Lung (tissue), 12 donors: ENCODE results near the gene ANXA9. TPM values are rescaled to one million over a fixed set of nuclear protein-coding genes. Genes with fewer than 3 reads are reported as not detected.

ENCODE experiments used
- ATAC-seq: fragments of 200-7000 bp; cut with Tn5 transposase; one replicate; pipeline ENCODE4 v1.9.1; 2020; ENCODE audit warnings: moderate number of reproducible peaks; ENCODE audit not compliant: insufficient read depth, low FRiP score
- DNase-seq, 3 donors: peaks; one replicate each; pipeline ENCODE4 v3.0.0-alpha.2; 2013 to 2017
- H3K27ac ChIP-seq, 2 donors: one replicate each; pipeline ENCODE4 v1.5.1; 2013; ENCODE audit warnings: mild to moderate bottlenecking in 2 of 2, moderate library complexity in 2 of 2, control low read depth in 1 of 2, inconsistent platforms in 1 of 2, low read depth in 1 of 2, low read length in 1 of 2
- H3K27me3 ChIP-seq, 3 donors: one replicate each; pipeline ENCODE4 v1.5.1; 2013; ENCODE audit warnings: low read length in 2 of 3; ENCODE audit not compliant: control insufficient read depth in 3 of 3, insufficient read depth in 3 of 3
- H3K36me3 ChIP-seq, 4 donors: one replicate each; pipeline ENCODE4 v1.5.1; 2013; ENCODE audit warnings: low read length in 4 of 4, mild to moderate bottlenecking in 1 of 4, moderate library complexity in 1 of 4; ENCODE audit not compliant: control insufficient read depth in 4 of 4, insufficient read depth in 4 of 4
- H3K4me1 ChIP-seq, 5 donors: one replicate each; pipeline ENCODE4 v1.5.1; 2013; ENCODE audit warnings: low read length in 5 of 5, mild to moderate bottlenecking in 2 of 5, moderate library complexity in 1 of 5; ENCODE audit not compliant: control insufficient read depth in 5 of 5, insufficient read depth in 5 of 5
- H3K4me3 ChIP-seq: one replicate; pipeline ENCODE4 v1.5.1; 2013; ENCODE audit warnings: mild to moderate bottlenecking, control low read depth, moderate library complexity
- H3K9ac ChIP-seq, 2 donors: one replicate each; pipeline ENCODE4 v1.5.1; 2013; ENCODE audit warnings: low read length in 2 of 2, control low read depth in 1 of 2; ENCODE audit not compliant: insufficient read depth in 1 of 2
- H3K9me3 ChIP-seq, 4 donors: one replicate each; pipeline ENCODE4 v1.5.1; 2013; ENCODE audit warnings: low read length in 3 of 4, mild to moderate bottlenecking in 1 of 4, moderate library complexity in 1 of 4; ENCODE audit not compliant: control insufficient read depth in 4 of 4, insufficient read depth in 3 of 4
- WGBS, 2 donors: extraction: QIAGEN DNeasy Blood & Tissue Kit; methylation state at CpG; one replicate each; pipeline ENCODE4 v1.1.7; 2013; 5-methylcytosine and 5-hydroxymethylcytosine counted together
- polyA plus RNA-seq, 2 donors: library from polyadenylated mRNA; stranded (reverse); fragments of 200-250 nt; gene quantifications; one replicate each; pipeline ENCODE4 v1.2.1, GENCODE V29; 2013
- total RNA-seq, 2 donors: library from RNA; depleted of rRNA in 1 of 2; stranded (reverse); fragments of >200 nt in 1 of 2; gene quantifications; one replicate each; pipeline ENCODE4 v1.2.1, GENCODE V29; 2014 to 2021
- TF ChIP-seq, protein P1 (sequence below): IDR thresholded peaks from 2 replicates; pipeline ENCODE4 v1.5.1; 2012; ENCODE audit warnings: mild to moderate bottlenecking; ENCODE audit errors: control extremely low read depth, extremely low read depth
- donor health status: control.
- donor health status: control.
- donor health status: Bipolar disorder and iron deficiency.
- donor health status: healthy.
- donor health status: DM: yes; HTN: yes; CAD: no.

ANXA9 gene
- total and polyA plus RNA-seq, 4 donors, result 0.37 to 1.3 (median 0.85) TPM

DNA sequence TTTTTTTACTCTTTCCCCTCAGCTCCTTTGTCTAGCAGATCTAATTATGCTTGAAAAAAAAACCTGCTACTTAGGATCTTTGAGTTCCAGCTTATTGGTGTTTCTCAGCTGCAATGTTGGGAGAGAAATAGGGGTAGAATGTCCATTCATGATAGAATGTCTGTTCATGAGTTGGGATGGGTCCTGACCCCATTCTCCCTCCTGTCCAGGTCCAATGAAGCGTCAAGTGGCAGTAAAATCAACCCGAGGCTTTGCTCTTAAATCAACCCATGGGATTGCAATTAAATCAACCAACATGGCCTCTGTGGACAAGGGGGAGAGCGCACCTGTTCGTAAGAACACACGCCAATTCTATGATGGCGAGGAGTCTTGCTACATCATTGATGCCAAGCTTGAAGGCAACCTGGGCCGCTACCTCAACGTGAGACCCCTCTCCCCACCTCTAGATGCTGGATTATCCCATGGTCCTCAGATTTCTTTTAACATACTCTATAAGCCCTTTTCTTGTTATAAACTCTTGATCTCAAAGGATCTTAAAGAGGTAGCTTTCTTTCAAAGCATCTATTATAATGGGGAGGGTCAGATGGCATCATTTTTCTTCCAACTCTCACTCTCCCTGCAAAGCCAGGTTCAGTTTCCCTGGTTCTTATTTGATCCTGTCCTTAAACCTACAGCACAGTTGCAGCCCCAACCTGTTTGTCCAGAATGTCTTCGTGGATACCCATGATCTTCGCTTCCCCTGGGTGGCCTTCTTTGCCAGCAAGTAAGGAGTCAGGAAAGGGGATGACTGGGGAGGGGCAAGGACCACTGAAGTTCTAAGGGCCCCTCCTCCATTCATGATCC, 18.6 kb upstream of the ANXA9 start:
- Histone ChIP-seq H3K27me3 (no peaks in the 10 kb centered on the region), H3K27ac (no peak overlapping the region), H3K9ac (no peak overlapping the region), H3K4me1 (no peaks in the 10 kb centered on the region), H3K9me3 (no peaks in the 10 kb centered on the region), H3K4me3 (no peak overlapping the region), H3K36me3 (peaks cover 55 to 80% (median 65%) of the 10 kb centered on the region in 4 donors)
- ATAC-seq, result no peak
- TF ChIP-seq, protein P1, sequence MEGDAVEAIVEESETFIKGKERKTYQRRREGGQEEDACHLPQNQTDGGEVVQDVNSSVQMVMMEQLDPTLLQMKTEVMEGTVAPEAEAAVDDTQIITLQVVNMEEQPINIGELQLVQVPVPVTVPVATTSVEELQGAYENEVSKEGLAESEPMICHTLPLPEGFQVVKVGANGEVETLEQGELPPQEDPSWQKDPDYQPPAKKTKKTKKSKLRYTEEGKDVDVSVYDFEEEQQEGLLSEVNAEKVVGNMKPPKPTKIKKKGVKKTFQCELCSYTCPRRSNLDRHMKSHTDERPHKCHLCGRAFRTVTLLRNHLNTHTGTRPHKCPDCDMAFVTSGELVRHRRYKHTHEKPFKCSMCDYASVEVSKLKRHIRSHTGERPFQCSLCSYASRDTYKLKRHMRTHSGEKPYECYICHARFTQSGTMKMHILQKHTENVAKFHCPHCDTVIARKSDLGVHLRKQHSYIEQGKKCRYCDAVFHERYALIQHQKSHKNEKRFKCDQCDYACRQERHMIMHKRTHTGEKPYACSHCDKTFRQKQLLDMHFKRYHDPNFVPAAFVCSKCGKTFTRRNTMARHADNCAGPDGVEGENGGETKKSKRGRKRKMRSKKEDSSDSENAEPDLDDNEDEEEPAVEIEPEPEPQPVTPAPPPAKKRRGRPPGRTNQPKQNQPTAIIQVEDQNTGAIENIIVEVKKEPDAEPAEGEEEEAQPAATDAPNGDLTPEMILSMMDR, result no peak
- DNase-seq, result no peak
- 91 to 93% methylated on average over 10 of the region's 10 CpGs for WGBS, 2 donors

DNA sequence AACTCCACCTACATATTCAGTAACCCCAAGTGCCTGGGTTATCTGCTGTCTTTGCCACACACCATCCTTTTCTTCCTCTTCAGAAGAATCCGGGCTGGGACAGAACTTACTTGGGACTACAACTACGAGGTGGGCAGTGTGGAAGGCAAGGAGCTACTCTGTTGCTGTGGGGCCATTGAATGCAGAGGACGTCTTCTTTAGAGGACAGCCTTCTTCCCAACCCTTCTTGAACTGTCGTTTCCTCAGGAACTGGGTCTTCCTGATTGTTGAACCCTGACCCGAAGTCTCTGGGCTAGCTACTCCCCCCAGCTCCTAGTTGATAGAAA, 18.0 kb upstream of the ANXA9 start:
- no peak overlapping the region for H3K27ac ChIP-seq
- TF ChIP-seq, protein P1, result no peak

DNA sequence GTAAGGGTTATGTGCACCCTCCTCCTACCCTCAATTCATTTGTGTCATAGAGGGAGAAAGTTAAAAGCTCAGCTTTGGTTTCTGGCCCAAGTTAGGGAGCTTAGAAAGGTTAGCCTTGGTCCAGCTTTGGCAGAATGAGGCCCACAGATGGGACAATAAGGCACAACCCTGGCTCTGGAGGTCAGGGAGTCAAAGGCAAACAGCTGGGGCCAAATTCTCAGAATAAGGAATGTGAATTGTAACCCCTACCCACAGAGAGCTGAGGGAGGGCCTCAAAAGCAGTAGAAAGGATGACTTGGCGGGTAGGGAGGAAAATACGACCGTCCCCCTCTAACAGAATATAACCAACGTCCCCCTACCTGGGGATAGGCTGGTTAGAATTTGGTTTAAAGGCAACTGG, 16.5 kb upstream of the ANXA9 start:
- TF ChIP-seq, protein P1, result no peak
- WGBS, 2 donors, result 90 to 91% methylated on average over 4 of the region's 4 CpGs
- peaks cover 2 to 3% (median 3%) of the 10 kb centered on the region in 5 donors for H3K4me1 ChIP-seq
- no peak overlapping the region for H3K27ac ChIP-seq
- no peak overlapping the region for H3K4me3 ChIP-seq
- DNase-seq (no peak), ATAC-seq (no peak)
- no peaks in the 10 kb centered on the region for H3K27me3 ChIP-seq
- H3K36me3 ChIP-seq, result peaks cover 45 to 70% (median 62%) of the 10 kb centered on the region in 4 donors
- H3K9me3 ChIP-seq, result no peaks in the 10 kb centered on the region
- H3K9ac ChIP-seq, result no peak overlapping the region

More for the DNA sequence above, 18.0 kb upstream of the ANXA9 start:
- ATAC-seq, result no peak
- H3K4me1 ChIP-seq, result no peaks in the 10 kb centered on the region
- no peak for DNase-seq
- no peak overlapping the region for H3K4me3 ChIP-seq
- no peaks in the 10 kb centered on the region for H3K9me3 ChIP-seq
- 67 to 71% methylated on average over 5 of the region's 5 CpGs for WGBS, 2 donors
- H3K9ac ChIP-seq, result no peak overlapping the region
- peaks cover 57 to 83% (median 67%) of the 10 kb centered on the region in 4 donors for H3K36me3 ChIP-seq
- H3K27me3 ChIP-seq, result no peaks in the 10 kb centered on the region

DNA sequence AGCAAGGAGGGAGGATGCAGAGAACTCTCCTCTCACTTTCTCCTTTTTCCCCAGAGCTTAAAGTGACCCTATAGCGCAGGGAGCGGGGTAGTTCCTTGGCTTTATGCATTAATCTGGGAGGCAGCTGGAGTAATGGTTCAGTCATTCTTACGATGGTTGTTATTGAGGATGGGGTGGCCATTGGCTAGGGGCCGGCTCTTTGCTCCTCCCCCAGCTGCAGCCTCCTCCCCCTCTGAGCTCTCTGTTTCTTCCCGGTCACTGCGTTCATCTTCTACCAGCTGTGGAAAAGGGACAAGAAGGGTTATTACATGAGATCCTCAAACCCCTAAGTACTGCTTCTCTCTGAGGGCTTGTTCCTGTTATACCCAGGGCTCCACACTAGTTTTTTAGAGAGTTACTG, 16.1 kb upstream of the ANXA9 start:
- DNase-seq (no peak), ATAC-seq (no peak)
- Histone ChIP-seq H3K27ac (no peak overlapping the region), H3K4me1 (peaks cover 4 to 7% (median 7%) of the 10 kb centered on the region in 5 donors), H3K9ac (no peak overlapping the region), H3K9me3 (no peaks in the 10 kb centered on the region), H3K27me3 (no peaks in the 10 kb centered on the region), H3K36me3 (peaks cover 41 to 66% (median 58%) of the 10 kb centered on the region in 4 donors), H3K4me3 (no peak overlapping the region)
- WGBS, 2 donors, result 80 to 84% methylated on average over 6 of the region's 6 CpGs
- TF ChIP-seq, protein P1, result no peak
